H1 (cell line): ENCODE data around the gene PM20D1. TPM values are rescaled to one million over a fixed set of nuclear protein-coding genes. Genes with fewer than 3 reads are reported as not detected.

Experiments used
- BACH1 ChIP-seq: IDR thresholded peaks from 2 replicates; pipeline ENCODE4 v1.6.1; 2012; ENCODE audit warnings: low read length, improper control_type of control experiment
- CEBPB ChIP-seq: IDR thresholded peaks from 2 replicates; pipeline ENCODE4 v1.6.1; 2012; ENCODE audit warnings: low read depth, low read length
- E2F6 ChIP-seq: IDR thresholded peaks from 2 replicates; pipeline ENCODE4 v1.6.1; 2012; ENCODE audit warnings: inconsistent platforms
- EP300 ChIP-seq, 2 experiments: IDR thresholded peaks; 1 replicate in 1 of 2; 2 replicates in 1 of 2; pipeline ENCODE4 v1.6.1; 2011 to 2012; ENCODE audit warnings: low read depth in 2 of 2, low read length in 2 of 2, mild to moderate bottlenecking in 2 of 2, borderline replicate concordance in 1 of 2, inconsistent platforms in 1 of 2, moderate library complexity in 1 of 2
- MAFK ChIP-seq: IDR thresholded peaks from 2 replicates; pipeline ENCODE4 v1.6.1; 2012; ENCODE audit warnings: low read depth, mild to moderate bottlenecking, improper control_type of control experiment, low read length
- NANOG ChIP-seq: IDR thresholded peaks from 2 replicates; pipeline ENCODE4 v1.6.1; 2011; ENCODE audit warnings: low read length, low read depth, mild to moderate bottlenecking, inconsistent platforms; ENCODE audit not compliant: insufficient read depth, poor library complexity, severe bottlenecking
- RFX5 ChIP-seq: IDR thresholded peaks from 2 replicates; pipeline ENCODE4 v1.6.1; 2011; ENCODE audit warnings: low read depth, low read length, improper control_type of control experiment, borderline replicate concordance
- SP2 ChIP-seq: IDR thresholded peaks from 2 replicates; pipeline ENCODE4 v1.6.1; 2012; ENCODE audit warnings: mild to moderate bottlenecking, low read length, inconsistent platforms
- SP4 ChIP-seq: IDR thresholded peaks from 2 replicates; pipeline ENCODE4 v1.6.1; 2012; ENCODE audit warnings: low read length, inconsistent platforms
- polyA plus RNA-seq, 7 experiments: library from polyadenylated mRNA; depleted of rRNA in 3 of 7; stranded (reverse) in 5 of 7; unstranded in 2 of 7; fragments of >200 nt in 5 of 7; fragments of 200-250 nt in 2 of 7; gene quantifications; 1 replicate in 5 of 7; 2 replicates in 1 of 7; 4 replicates in 1 of 7; pipeline versions ENCODE4 v1.2.1 to v1.2.3, GENCODE V29; 2011 to 2013; ENCODE audit warnings: missing spikeins in 2 of 7, mixed read lengths in 2 of 7
- total RNA-seq: library from RNA; stranded (reverse); fragmentation: NEBNext Ultra II Directional; extraction: Animal tissue kit (Norgen Biotek cat#: 25700); gene quantifications from 2 replicates; pipeline ENCODE4 v1.2.1, GENCODE V29; 2021

The PM20D1 gene
- total and polyA plus RNA-seq, 2 of the 8 experiments (the other 6 are each of a cell fraction or from before 2014, with no cell fraction given), result 0.05 TPM; not detected in 1

GRCh38 chr1:205822397-205822796, 27.5 kb downstream of the PM20D1 start (continued):
- no peak for TF ChIP-seq EP300 (IDR thresholded peaks at IDR 0.05; ENCODE audit: borderline replicate concordance in 1 of 2, low read depth in 2 of 2, low read length in 2 of 2)
- TF ChIP-seq RFX5, result no peak
- no peak for TF ChIP-seq CEBPB
- TF ChIP-seq E2F6, result no peak
- no peak for TF ChIP-seq NANOG
- TF ChIP-seq SP2, result no peak
- TF ChIP-seq BACH1, result no peak
- no peak for TF ChIP-seq MAFK
- TF ChIP-seq SP4, result no peak
